Activated gamma-delta T cell treated with Interleukin-2 at 50 U/mL for 16 hours (primary cell): ENCODE data around the gene MYBL2.
A peak's percentile ranks its signal among the peaks of the same experiment; 100 is the strongest.

Source experiments
- DNase-seq: peaks from one replicate; pipeline ENCODE4 v3.0.0-alpha.2; 2020

Gene MYBL2

DNA sequence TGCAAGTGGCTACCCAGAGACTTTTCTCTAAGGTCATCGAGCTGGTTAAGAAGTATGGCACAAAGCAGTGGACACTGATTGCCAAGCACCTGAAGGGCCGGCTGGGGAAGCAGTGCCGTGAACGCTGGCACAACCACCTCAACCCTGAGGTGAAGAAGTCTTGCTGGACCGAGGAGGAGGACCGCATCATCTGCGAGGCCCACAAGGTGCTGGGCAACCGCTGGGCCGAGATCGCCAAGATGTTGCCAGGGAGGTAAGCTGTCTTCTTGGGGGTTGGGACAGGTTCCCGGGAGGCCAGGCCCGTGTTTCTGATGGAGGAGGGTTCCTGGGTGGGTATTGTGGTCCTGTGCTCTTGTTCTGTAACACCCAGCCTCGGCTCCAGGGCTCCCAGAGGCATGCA, 19.9 kb downstream of the MYBL2 start:
- no peak for DNase-seq

- no peak for DNase-seq
Observed at GRCh38 chr20:43689165-43689564, 22.3 kb downstream of the MYBL2 start.

GRCh38 chr20:43690943-43691598, 24.2 kb downstream of the MYBL2 start:
- DNase-seq = no peak

DNA sequence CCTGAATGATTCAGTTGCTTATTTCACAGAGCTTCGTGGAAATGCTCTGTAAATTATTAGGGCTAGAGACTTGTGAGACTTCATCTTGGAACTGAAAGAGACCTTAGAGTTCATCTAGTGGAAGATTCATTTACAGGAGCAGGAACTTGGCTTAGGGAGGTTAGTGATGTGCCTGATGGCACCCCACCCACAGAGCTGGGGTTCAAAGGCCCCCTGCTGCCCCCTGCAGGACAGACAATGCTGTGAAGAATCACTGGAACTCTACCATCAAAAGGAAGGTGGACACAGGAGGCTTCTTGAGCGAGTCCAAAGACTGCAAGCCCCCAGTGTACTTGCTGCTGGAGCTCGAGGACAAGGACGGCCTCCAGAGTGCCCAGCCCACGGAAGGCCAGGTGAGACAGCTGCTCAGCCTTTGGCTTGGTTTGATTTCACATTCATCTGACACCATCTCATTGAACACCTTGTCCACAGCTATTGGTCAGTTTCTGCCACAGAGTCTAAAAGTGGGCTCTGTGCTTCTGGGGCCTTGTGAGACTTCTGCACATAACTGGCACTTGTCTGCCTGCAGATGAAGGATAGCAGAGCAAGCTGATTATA, 25.1 kb downstream of the MYBL2 start:
- peak; percentile 28 for DNase-seq

DNA sequence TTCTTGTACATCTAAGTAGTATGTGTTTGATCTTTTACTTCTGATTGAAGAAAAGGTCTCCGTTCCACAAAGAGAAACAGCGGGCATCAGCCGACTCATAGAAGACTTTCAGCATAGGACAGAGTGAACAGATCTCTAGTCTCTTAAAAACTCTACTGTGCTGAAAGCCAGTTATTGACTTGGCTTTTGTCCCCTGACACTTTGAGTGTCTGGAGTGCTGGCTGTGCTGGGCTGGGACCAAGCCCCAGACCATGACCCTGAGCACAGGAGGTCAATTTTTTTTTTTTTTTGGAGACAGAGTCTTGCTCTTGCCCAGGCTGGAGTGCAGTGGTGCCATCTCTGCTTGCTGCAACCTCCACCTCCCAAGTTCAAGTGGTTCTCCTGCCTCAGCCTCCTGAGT, 27.8 kb downstream of the MYBL2 start:
- DNase-seq = no peak

DNA sequence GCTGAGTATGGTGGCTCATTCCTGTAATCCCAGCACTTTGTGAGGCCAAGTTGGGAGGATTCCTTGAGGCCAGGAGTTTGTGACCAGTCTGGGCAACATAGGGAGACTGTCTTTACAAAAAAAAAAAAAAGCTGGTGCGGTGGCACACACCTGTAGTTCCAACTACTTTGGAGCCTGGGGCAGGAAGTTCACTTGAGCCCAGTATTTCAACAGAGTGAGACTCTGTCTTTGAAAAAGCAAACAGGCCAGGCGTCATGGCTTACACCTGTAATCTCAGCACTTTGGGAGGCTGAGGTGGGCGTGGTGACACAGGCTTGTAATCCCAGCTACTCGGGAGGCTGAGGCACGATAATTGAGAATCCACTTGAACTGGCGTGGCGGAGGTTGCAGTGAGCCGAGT, 28.7 kb downstream of the MYBL2 start:
- no peak for DNase-seq

GRCh38 chr20:43699941-43700565, 33.1 kb downstream of the MYBL2 start:
- no peak for DNase-seq

DNA sequence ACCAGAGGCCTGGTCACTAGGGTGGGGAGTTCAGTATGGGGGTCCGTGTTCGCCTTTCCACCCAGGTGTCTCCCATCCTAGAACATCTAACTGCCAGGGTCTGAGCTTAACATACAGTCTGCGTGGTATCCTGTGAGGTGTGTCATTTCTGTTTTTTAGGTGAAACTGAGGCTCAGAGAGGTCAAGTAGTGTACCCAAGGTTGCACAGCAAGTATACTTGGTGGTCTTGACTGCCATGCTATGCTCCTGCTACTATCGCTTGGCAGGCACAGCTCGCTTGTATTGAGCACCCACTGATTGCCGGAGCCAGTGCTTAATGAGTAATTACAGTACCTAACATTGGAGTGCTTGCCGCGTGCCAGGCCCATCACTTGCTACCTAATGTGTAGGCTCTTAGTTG, 33.7 kb downstream of the MYBL2 start:
- DNase-seq = no peak

DNA sequence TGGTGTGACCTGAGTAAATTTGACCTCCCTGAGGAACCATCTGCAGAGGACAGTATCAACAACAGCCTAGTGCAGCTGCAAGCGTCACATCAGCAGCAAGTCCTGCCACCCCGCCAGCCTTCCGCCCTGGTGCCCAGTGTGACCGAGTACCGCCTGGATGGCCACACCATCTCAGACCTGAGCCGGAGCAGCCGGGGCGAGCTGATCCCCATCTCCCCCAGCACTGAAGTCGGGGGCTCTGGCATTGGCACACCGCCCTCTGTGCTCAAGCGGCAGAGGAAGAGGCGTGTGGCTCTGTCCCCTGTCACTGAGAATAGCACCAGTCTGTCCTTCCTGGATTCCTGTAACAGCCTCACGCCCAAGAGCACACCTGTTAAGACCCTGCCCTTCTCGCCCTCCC, 35.6 kb downstream of the MYBL2 start:
- DNase-seq = no peak

DNA sequence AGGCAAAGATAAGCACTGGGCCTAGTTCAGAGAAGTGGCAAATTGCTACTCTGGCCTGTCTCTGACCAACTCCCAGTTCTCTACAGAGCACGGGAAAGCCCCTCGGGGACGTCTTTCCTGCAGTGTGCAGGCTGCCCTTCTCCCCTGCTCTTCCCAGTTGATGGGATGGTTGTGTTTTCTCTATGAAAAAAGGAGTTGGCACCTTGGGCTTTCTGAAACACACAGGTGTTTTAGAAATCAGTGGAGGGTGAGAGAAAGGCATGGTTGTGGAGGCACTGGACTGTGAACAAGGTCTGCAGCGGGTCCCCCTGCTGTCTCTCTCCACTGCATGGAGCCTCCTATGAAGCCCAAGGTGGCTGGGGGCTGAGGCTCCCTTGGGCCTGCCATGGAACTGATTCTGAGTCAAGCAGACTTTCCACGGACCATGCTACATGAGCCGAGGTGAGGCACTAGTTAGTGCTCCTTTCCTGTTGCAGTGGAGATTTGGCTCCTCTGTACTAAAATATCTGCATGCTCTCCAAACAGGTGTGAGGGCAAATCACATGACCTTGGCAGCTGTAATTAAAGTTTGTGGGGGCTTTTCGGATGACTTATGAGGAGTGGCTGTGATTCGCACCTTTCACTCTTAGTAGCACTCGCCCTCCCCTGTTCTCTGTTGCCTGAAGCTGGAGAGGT, 43.6 kb downstream of the MYBL2 start:
- no peak for DNase-seq

DNA sequence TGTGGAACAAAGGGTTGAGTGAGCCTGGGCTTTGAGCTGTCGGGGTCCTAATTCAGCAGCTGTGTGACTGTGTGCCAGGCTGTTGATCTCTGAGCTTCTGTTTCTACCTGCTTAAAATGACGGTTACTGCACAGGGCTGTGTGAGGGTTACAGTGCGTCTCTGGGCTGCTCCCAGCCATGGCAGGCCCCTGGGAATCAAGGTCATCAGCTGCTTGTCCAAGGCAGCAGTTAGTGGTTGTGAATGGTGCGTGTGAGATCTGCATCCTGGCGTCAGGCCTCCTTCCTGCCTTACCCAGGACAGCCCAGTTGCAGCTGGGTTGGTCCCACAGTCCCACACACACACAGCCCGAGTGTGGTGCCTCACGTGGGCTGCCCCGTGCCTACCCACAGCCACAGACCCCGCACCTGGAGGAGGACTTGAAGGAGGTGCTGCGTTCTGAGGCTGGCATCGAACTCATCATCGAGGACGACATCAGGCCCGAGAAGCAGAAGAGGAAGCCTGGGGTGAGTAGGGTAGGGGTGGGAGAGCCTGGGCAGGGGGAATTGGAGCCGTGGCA, 44.3 kb downstream of the MYBL2 start:
- no peak for DNase-seq

- no peak for DNase-seq
Observed at GRCh38 chr20:43715044-43715443, 48.1 kb downstream of the MYBL2 start.

DNA sequence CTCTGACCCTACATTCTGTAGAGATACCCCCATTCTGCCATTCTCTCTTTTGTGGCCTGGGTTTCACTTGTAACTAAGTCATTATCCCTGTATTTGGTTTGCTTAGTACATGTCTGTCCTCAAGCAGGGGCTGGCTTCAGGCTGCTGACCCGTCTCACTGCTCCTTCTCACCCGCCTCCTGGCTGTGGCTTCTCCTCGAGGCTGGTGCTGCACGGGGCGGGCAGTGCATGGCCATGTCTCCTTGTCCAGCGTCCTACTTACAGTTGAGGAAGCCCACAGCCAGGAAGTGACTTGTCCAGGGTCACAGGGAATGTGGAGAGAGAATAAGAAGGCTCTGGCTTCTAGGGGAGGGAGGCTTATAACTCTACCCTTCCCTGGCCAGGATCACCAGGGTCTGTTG, 48.6 kb downstream of the MYBL2 start:
- no peak for DNase-seq

DNA sequence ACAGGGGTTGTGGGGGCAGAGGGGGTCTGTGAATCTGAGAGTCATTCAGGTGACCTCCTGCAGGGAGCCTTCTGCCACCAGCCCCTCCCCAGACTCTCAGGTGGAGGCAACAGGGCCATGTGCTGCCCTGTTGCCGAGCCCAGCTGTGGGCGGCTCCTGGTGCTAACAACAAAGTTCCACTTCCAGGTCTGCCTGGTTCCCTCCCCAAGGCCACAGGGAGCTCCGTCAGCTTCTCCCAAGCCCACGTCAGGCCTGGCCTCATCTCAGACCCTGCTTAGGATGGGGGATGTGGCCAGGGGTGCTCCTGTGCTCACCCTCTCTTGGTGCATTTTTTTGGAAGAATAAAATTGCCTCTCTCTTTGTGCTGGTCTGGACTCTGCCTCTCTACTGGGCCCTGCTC, 49.2 kb downstream of the MYBL2 start:
- no peak for DNase-seq

GRCh38 chr20:43716757-43717615, 50.1 kb downstream of the MYBL2 start:
- DNase-seq = no peak

DNA sequence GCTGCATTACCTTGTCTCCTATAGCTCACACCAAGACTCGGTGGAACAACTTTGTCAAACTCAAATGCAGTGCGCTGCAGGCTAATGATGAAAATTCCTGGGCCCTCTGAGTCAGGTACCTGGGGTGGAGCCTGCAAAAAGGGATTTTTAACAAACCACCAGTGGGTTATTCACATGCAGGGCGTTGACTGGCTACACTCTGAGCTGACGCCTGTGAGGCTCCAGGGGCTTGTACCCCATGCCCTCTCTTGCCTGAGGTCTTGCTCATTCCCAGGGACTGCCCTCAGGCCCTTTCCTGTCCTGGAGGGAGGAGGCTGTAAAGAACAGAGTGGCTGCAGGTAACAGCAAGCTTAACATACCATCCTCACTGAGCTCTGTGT, 50.7 kb downstream of the MYBL2 start:
- DNase-seq = no peak

DNA sequence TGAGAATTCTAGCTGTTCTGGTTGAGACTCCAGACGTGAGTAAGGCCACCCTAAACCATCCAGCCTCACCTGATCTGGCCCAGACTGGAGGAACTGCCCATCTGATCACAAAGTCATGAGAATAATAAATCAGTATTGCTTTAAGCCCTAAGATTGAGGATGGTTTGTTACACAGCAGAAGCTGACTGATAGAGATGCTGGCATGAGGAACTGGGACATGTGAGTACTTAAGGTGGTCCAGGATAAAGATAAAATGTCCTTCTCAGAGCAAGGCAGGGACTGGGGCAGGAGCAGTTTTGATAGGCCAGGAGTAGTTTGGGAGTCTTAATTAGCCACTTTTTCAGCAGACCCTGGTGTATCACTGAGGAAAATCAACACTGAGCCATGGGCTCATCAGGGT, 53.1 kb downstream of the MYBL2 start:
- no peak for DNase-seq

- DNase-seq = no peak
Observed at GRCh38 chr20:43721097-43721428, 54.1 kb downstream of the MYBL2 start.

DNA sequence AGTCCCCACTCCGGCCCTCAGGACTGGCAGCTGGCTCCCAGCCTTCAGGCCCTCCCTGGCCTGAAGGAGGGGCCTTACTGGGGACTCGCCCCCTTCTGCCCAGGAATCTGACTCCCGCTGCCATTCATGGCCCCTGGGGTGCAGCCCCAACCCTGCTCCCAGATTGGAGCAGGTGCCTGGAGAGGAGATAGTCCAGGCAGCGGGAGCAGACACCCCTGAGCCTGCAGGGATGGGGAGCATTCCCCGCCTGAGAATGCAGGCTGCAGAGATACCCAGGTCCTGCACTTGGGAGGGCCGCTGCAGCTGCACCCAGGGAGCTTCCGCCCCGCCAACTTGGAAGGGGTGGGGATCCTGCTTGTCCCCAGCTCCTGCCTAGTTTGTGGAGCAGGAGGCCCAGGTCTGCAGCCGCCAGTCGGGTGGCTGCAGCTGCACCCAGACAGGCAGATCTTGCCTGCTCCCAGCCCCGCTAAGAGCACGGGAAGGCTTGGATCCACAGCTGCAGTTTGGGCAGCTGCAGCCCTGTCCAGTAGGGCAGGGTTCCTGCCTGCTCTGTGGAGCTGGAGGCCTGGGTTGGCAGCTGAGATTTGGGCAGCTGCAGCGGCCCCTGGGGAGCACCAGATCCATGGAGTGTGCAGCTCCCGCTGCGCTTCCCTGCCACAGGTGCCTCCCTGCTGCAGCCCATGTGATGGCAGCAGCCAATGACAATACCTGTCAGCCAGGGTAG, 54.7 kb downstream of the MYBL2 start:
- no peak for DNase-seq

DNA sequence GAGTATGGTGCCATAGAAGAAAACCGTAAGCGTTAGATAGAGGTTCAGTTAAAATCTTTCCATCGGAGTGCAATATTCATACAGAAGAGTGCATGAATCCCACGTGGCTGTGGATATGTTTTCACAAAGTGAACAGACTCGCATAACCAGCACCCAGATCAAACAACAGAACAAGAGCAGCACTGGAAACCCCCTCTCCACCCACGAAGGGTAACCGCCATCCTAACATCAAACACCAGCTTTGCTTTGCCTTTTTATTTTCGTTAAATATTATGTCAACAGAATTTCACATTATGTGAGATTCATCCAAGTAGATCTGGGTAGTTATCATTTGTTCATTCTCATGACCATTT, 55.2 kb downstream of the MYBL2 start:
- DNase-seq = peak; percentile 32

DNA sequence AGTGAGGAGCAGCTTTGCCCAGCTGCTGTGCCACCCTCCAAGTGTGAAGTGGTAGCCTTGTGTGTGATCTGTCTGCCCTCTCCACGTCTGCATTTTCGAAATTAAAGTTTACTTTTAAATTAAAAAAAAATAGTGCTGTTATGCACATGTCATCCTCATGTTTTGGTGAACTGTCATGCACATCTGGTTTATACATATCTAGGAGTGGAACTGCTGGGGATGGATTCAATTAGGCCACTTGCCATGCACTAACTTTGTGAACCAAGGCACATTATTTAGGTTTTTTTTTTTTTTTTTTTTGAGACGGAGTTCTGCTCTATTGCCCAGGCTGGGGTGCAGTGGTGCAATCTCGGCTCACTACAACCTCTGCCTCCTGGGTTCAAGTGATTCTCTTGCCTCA, 56.3 kb downstream of the MYBL2 start:
- no peak for DNase-seq

DNA sequence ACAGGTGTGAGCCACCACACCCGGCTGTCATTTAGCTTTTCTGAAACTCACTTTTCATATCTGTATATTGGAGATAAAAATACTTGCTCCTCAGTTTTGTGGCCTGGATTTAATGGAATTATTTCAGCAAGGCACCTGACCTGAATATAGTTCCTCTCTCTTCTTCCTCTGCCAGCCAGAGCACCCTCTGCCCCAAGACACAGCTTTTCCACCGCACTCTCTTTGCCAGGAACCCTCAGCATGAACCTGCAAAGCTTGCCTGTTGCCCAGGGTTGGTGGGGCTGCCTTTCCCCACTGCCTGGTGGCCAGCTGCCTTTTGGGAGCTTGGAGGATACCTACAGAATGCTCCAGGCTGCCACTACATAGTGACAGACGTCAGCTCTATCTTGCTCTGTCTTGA, 56.8 kb downstream of the MYBL2 start:
- no peak for DNase-seq
